ENCODE data around the gene PCYT1A.
"Not testable (repeated sequence)": the region's sequence is repeated elsewhere in the genome, so short reads cannot be mapped to it uniquely, and the experiment has no call there.

PCYT1A gene

GRCh38 chr3:196254376-196255283 is 32.9 kb downstream of the PCYT1A start:
- H3K27me3 ChIP-seq (ENCODE audit: control insufficient read depth, insufficient read depth, low read length): no peaks in the 10 kb centered on the region
- H3K9ac ChIP-seq (ENCODE audit: low read depth, low read length): no peak overlapping the region
- no peaks in the 10 kb centered on the region for H3K4me1 ChIP-seq (ENCODE audit: control insufficient read depth, insufficient read depth, low read length)
- peaks cover 3% of the 10 kb centered on the region for H3K36me3 ChIP-seq (ENCODE audit: control insufficient read depth, insufficient read depth, low read length)
- H3K9me3 ChIP-seq (ENCODE audit: control insufficient read depth, insufficient read depth, low read length): no peaks in the 10 kb centered on the region
- no peak overlapping the region for H3K4me3 ChIP-seq (ENCODE audit: low read depth, low read length)

- H3K4me1 ChIP-seq (ENCODE audit: control insufficient read depth, insufficient read depth, low read length): no peaks in the 10 kb centered on the region
- no peak overlapping the region for H3K9ac ChIP-seq (ENCODE audit: low read depth, low read length)
- no peaks in the 10 kb centered on the region for H3K27me3 ChIP-seq (ENCODE audit: control insufficient read depth, insufficient read depth, low read length)
- H3K4me3 ChIP-seq (ENCODE audit: low read depth, low read length): no peak overlapping the region
- no peaks in the 10 kb centered on the region for H3K9me3 ChIP-seq (ENCODE audit: control insufficient read depth, insufficient read depth, low read length)
- H3K36me3 ChIP-seq (ENCODE audit: control insufficient read depth, insufficient read depth, low read length): peaks cover 6% of the 10 kb centered on the region
Observed at GRCh38 chr3:196251918-196252317, 35.6 kb downstream of the PCYT1A start.

DNA sequence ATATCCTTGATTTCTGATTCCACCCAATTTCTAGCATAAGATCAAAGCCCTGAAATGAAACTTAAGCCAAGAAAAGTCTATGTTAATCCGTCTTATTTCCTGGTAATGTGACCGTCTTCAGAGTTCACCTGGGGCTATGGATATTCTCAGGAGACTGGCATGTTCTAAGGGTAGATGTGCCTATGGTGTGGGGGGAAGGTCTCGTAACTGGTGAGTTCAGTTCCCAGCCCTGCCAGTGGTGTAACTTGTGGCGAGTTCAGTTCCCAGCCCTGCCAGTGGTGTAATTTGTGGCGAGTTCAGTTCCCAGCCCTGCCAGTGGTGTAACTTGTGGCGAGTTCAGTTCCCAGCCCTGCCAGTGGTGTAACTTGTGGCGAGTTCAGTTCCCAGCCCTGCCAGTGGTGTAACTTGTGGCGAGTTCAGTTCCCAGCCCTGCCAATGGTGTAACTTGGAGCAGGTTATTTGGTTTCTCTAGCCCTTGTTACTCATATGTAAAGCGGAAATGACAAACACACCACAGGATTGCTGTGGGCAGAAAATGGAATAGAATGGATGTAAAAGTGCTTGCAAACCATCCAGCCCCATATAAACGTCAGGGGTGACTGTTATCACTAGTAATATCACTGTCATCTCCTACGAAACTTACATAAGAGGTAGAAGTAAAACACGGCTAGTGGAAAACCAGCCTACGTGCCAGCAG is 40.8 kb downstream of the PCYT1A start:
- no peak overlapping the region for H3K4me3 ChIP-seq (ENCODE audit: low read depth, low read length)
- H3K27me3 ChIP-seq (ENCODE audit: control insufficient read depth, insufficient read depth, low read length): no peaks in the 10 kb centered on the region
- no peak overlapping the region for H3K9ac ChIP-seq (ENCODE audit: low read depth, low read length)
- H3K36me3 ChIP-seq (ENCODE audit: control insufficient read depth, insufficient read depth, low read length): peaks cover 17% of the 10 kb centered on the region
- H3K4me1 ChIP-seq (ENCODE audit: control insufficient read depth, insufficient read depth, low read length): no peaks in the 10 kb centered on the region
- no peaks in the 10 kb centered on the region for H3K9me3 ChIP-seq (ENCODE audit: control insufficient read depth, insufficient read depth, low read length)

DNA sequence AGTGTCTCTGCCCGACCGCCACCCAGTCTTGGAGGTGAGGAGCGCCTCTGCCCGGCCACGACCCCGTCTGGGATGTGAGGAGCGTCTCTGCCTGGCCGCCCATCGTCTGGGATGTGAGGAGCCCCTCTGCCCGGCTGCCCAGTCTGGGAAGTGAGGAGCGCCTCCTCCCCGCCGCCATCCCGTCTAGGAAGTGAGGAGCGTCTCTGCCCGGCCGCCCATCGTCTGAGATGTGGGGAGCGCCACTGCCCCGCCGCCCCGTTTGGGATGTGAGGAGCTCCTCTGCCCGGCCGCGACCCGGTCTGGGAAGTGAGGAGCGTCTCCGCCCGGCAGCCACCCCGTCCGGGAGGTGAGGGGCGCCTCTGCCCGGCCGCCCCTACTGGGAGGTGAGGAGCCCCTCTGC is 43.4 kb downstream of the PCYT1A start:
- peaks cover 20% of the 10 kb centered on the region for H3K36me3 ChIP-seq (ENCODE audit: control insufficient read depth, insufficient read depth, low read length)
- H3K9ac ChIP-seq (ENCODE audit: low read depth, low read length); H3K27me3 ChIP-seq (ENCODE audit: control insufficient read depth, insufficient read depth, low read length); H3K4me3 ChIP-seq (ENCODE audit: low read depth, low read length); H3K4me1 ChIP-seq (ENCODE audit: control insufficient read depth, insufficient read depth, low read length); H3K9me3 ChIP-seq (ENCODE audit: control insufficient read depth, insufficient read depth, low read length): not testable (repeated sequence)

DNA sequence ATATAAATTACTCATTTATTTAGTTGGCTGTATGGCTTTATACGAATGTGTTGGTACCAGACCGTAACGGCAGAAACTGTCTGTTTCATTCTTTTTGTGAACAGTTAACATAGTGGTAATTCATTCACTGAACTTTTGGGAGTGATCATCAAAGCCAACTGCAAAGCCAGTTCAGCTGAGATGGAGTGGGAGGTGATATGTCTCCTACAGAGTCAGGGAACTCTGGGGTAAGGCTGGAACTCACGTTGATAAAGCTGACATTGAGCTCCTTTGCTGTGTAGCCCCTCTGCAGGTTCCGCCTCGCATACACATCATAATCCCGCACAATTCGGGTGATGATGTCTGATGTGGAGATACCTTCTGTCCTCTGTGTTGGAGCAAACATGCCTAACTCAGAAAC is 45.8 kb downstream of the PCYT1A start:
- H3K36me3 ChIP-seq (ENCODE audit: control insufficient read depth, insufficient read depth, low read length): peaks cover 20% of the 10 kb centered on the region

DNA sequence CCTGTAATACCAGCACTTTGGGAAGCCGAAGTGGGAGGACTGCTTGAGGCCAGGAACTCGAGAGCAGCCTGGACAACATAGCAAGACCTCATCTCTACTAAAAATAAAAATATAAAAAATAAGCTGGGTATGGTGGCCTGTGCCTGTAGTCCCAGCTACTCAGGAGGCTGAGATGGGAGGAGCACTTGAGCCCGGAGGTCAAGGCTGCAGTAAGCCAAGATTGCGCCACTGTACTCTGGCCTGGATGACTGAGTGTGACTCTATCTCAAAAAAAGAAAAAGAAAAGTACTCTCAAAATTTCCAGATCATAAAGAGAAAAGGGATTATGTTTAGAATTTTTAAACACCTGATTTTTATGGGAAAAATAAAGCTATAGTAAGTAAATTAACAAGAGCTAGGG is 47.1 kb downstream of the PCYT1A start:
- H3K4me3 ChIP-seq (ENCODE audit: low read depth, low read length): no peak overlapping the region
- no peaks in the 10 kb centered on the region for H3K9me3 ChIP-seq (ENCODE audit: control insufficient read depth, insufficient read depth, low read length)
- H3K36me3 ChIP-seq (ENCODE audit: control insufficient read depth, insufficient read depth, low read length): peaks cover 16% of the 10 kb centered on the region
- H3K27me3 ChIP-seq (ENCODE audit: control insufficient read depth, insufficient read depth, low read length): no peaks in the 10 kb centered on the region
- H3K9ac ChIP-seq (ENCODE audit: low read depth, low read length): no peak overlapping the region
- H3K4me1 ChIP-seq (ENCODE audit: control insufficient read depth, insufficient read depth, low read length): no peaks in the 10 kb centered on the region

More for the DNA sequence above, 45.8 kb downstream of the PCYT1A start:
- Histone ChIP-seq H3K4me1 (ENCODE audit: control insufficient read depth, insufficient read depth, low read length) (no peaks in the 10 kb centered on the region), H3K27me3 (ENCODE audit: control insufficient read depth, insufficient read depth, low read length) (no peaks in the 10 kb centered on the region), H3K9me3 (ENCODE audit: control insufficient read depth, insufficient read depth, low read length) (no peaks in the 10 kb centered on the region), H3K4me3 (ENCODE audit: low read depth, low read length) (no peak overlapping the region), H3K9ac (ENCODE audit: low read depth, low read length) (no peak overlapping the region)

GRCh38 chr3:196238612-196239560 is 48.6 kb downstream of the PCYT1A start:
- Histone ChIP-seq H3K9me3 (ENCODE audit: control insufficient read depth, insufficient read depth, low read length) (no peaks in the 10 kb centered on the region), H3K9ac (ENCODE audit: low read depth, low read length) (no peak overlapping the region), H3K4me1 (ENCODE audit: control insufficient read depth, insufficient read depth, low read length) (no peaks in the 10 kb centered on the region), H3K36me3 (ENCODE audit: control insufficient read depth, insufficient read depth, low read length) (peaks cover 10% of the 10 kb centered on the region), H3K27me3 (ENCODE audit: control insufficient read depth, insufficient read depth, low read length) (no peaks in the 10 kb centered on the region), H3K4me3 (ENCODE audit: low read depth, low read length) (no peak overlapping the region)

DNA sequence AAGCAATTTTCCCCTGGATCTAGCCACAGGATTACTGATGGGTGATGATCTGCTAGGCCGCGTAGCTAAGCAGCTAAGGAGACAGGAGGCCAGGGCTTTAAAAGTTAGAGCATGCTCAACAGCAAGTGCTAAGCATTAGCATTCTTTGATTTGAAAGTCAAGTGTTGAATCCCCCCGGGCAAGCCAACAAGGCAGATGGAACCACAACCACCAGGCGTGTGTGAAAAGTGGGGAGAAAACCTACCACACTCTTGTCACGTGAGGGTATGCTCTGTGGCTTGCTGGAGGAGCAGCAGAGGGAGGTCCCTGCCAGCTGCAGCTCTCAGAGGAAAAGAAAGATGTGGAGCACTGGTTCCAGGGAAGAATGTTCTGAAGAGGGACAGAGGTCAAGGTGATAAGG is 50.3 kb downstream of the PCYT1A start:
- Histone ChIP-seq H3K36me3 (ENCODE audit: control insufficient read depth, insufficient read depth, low read length) (peaks cover 13% of the 10 kb centered on the region), H3K4me3 (ENCODE audit: low read depth, low read length) (no peak overlapping the region), H3K9me3 (ENCODE audit: control insufficient read depth, insufficient read depth, low read length) (no peaks in the 10 kb centered on the region), H3K9ac (ENCODE audit: low read depth, low read length) (no peak overlapping the region), H3K4me1 (ENCODE audit: control insufficient read depth, insufficient read depth, low read length) (no peaks in the 10 kb centered on the region), H3K27me3 (ENCODE audit: control insufficient read depth, insufficient read depth, low read length) (no peaks in the 10 kb centered on the region)

DNA sequence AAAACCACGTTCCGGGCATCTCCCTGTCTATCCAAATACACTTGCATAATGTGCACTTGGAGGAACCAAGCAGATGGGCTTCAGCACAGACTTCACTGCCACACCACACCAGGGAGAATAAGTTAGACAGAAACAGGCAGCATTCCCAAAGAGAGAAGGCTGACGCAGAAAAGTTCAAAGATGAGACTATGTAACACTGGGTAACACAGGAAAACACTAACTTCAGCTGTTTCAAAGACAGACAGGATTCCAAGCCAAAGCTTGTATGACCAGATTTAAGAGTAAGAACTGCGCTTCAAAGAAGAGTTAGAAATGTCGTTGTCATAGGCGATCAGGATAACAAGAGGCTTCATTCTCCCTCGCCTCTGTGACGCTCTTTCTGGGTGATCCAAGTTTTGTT is 51.3 kb downstream of the PCYT1A start:
- Histone ChIP-seq H3K36me3 (ENCODE audit: control insufficient read depth, insufficient read depth, low read length) (peaks cover 8% of the 10 kb centered on the region), H3K27me3 (ENCODE audit: control insufficient read depth, insufficient read depth, low read length) (no peaks in the 10 kb centered on the region), H3K9me3 (ENCODE audit: control insufficient read depth, insufficient read depth, low read length) (no peaks in the 10 kb centered on the region), H3K4me1 (ENCODE audit: control insufficient read depth, insufficient read depth, low read length) (no peaks in the 10 kb centered on the region), H3K9ac (ENCODE audit: low read depth, low read length) (no peak overlapping the region), H3K4me3 (ENCODE audit: low read depth, low read length) (no peak overlapping the region)

DNA sequence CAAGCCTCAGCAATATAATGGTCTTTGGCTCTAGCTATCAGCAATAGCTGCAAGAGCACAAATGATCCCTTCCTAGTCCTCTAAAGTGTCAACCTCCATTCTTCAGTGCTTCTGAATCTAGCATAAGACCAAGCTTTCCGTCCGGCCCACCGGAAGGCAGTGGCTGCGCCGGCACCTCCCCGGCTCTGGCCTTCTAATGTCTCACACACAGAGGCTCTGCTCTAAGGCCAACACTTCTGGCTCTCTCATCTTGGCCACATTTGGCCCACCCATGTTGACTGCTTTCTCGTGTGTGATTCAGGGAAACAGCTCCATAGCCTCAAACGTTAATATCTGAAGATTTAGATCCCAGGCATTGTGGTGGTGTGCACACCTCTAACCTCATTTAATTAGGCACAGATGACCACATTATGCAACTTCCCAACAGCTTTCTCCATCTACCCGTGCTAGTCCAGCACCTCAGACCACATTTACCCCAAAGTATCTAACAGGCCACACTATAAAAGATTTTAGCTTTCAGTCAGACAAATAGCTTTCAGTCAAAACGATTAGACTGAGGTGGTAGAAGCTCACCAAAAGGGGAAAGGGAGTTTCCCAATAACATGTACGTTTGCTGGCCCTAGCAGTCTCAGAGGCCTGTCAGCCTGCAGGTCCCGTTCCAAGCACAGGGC is 51.9 kb downstream of the PCYT1A start:
- no peaks in the 10 kb centered on the region for H3K4me1 ChIP-seq (ENCODE audit: control insufficient read depth, insufficient read depth, low read length)
- H3K36me3 ChIP-seq (ENCODE audit: control insufficient read depth, insufficient read depth, low read length): peaks cover 8% of the 10 kb centered on the region
- no peak overlapping the region for H3K9ac ChIP-seq (ENCODE audit: low read depth, low read length)
- H3K9me3 ChIP-seq (ENCODE audit: control insufficient read depth, insufficient read depth, low read length): no peaks in the 10 kb centered on the region
- H3K27me3 ChIP-seq (ENCODE audit: control insufficient read depth, insufficient read depth, low read length): no peaks in the 10 kb centered on the region
- H3K4me3 ChIP-seq (ENCODE audit: low read depth, low read length): no peak overlapping the region

GRCh38 chr3:196232882-196233251 is 54.7 kb downstream of the PCYT1A start:
- Histone ChIP-seq H3K4me3 (ENCODE audit: low read depth, low read length) (no peak overlapping the region), H3K4me1 (ENCODE audit: control insufficient read depth, insufficient read depth, low read length) (no peaks in the 10 kb centered on the region), H3K27me3 (ENCODE audit: control insufficient read depth, insufficient read depth, low read length) (no peaks in the 10 kb centered on the region), H3K9ac (ENCODE audit: low read depth, low read length) (no peak overlapping the region), H3K9me3 (ENCODE audit: control insufficient read depth, insufficient read depth, low read length) (no peaks in the 10 kb centered on the region), H3K36me3 (ENCODE audit: control insufficient read depth, insufficient read depth, low read length) (peaks cover 2% of the 10 kb centered on the region)

Measured in iPS-15b (cell line).